GM12865 (cell line): Measurements from ENCODE around the gene AFG1L.
A peak's percentile ranks its signal among the peaks of the same experiment; 100 is the strongest.
"Not testable (repeated sequence)": the region's sequence is repeated elsewhere in the genome, so short reads cannot be mapped to it uniquely, and the experiment has no call there.

Source experiments
- DNase-seq: peaks from one replicate; pipeline ENCODE4 v3.0.0; 2010; ENCODE audit warnings: low read depth
- H3K4me3 ChIP-seq: 2 replicates; pipeline ENCODE4 v1.5.1; 2011; ENCODE audit warnings: mild to moderate bottlenecking, low read depth, low read length, control low read depth
- CTCF ChIP-seq: IDR thresholded peaks from 2 replicates; pipeline ENCODE4 v1.5.1; 2011; ENCODE audit warnings: low read length, control low read depth, low read depth, inconsistent platforms; ENCODE audit not compliant: insufficient read depth; ENCODE audit errors: missing control alignments

The AFG1L gene

GRCh38 chr6:108524528-108525248 is 229.8 kb downstream of the AFG1L start:
- DNase-seq: no peak
- no peak overlapping the region for H3K4me3 ChIP-seq
- no peak for TF ChIP-seq CTCF

- peak; percentile 67 for TF ChIP-seq CTCF
- H3K4me3 ChIP-seq: no peak overlapping the region
- DNase-seq: peak; percentile 40
Measured at GRCh38 chr6:108526739-108527174, 231.9 kb downstream of the AFG1L start.

GRCh38 chr6:108528878-108529277 is 234.0 kb downstream of the AFG1L start:
- H3K4me3 ChIP-seq: no peak overlapping the region
- TF ChIP-seq CTCF: no peak
- no peak for DNase-seq

GRCh38 chr6:108531332-108531731 is 236.5 kb downstream of the AFG1L start:
- no peak overlapping the region for H3K4me3 ChIP-seq
- DNase-seq: no peak
- TF ChIP-seq CTCF: no peak

- no peak overlapping the region for H3K4me3 ChIP-seq
- DNase-seq: no peak
- no peak for TF ChIP-seq CTCF
Measured at GRCh38 chr6:108535114-108535742, 240.4 kb downstream of the AFG1L start.

GRCh38 chr6:108535920-108536535 is 241.2 kb downstream of the AFG1L start:
- DNase-seq, H3K4me3 ChIP-seq: not testable (repeated sequence)
